Mesothelial cell of epicardium (in vitro differentiated cells): ENCODE data around the gene WLS. TPM values are rescaled to one million over a fixed set of nuclear protein-coding genes. Genes with fewer than 3 reads are reported as not detected.

Experiments
- DNase-seq, 2 experiments: peaks; one replicate each; pipeline ENCODE4 v3.0.0; 2021; ENCODE audit warnings: low spot score in 2 of 2; ENCODE audit not compliant: unreplicated experiment in 2 of 2
- H3K27ac Mint-ChIP-seq: 2 replicates; pipeline ENCODE4 v1.8.0; 2021; ENCODE audit warnings: mixed read lengths
- H3K27me3 Mint-ChIP-seq: 2 replicates; pipeline ENCODE4 v1.8.0; 2021; ENCODE audit warnings: low read depth, mixed read lengths
- H3K36me3 Mint-ChIP-seq: 2 replicates; pipeline ENCODE4 v1.8.0; 2021; ENCODE audit warnings: mixed read lengths
- H3K4me1 Mint-ChIP-seq: 2 replicates; pipeline ENCODE4 v1.8.0; 2021; ENCODE audit warnings: mixed read lengths
- H3K4me3 Mint-ChIP-seq: 2 replicates; pipeline ENCODE4 v1.8.0; 2021; ENCODE audit warnings: mild to moderate bottlenecking, moderate library complexity, mixed read lengths
- H3K9me3 Mint-ChIP-seq: 2 replicates; pipeline ENCODE4 v1.8.0; 2021; ENCODE audit warnings: mixed read lengths
- CTCF ChIP-seq: fragments of 200-600 bp; sonication (generic); IDR thresholded peaks from one replicate; pipeline ENCODE4 v1.5.0; 2021; ENCODE audit warnings: antibody characterized with exemption; ENCODE audit not compliant: unreplicated experiment
- total RNA-seq: library from RNA; stranded (reverse); gene quantifications from 3 replicates; pipeline ENCODE4 v1.2.1, GENCODE V29; 2021

WLS gene
- total RNA-seq, 1 donor from 2014 or later, result 225 TPM

GRCh38 chr1:68227598-68227997, 4.7 kb downstream of the WLS start:
- TF ChIP-seq CTCF, result no peak
- H3K4me1 Mint-ChIP-seq, result peaks cover 42% of the 10 kb centered on the region
- H3K4me3 Mint-ChIP-seq, result no peak overlapping the region

GRCh38 chr1:68225781-68226180, 6.5 kb downstream of the WLS start:
- no peak for TF ChIP-seq CTCF
- no peak overlapping the region for H3K4me3 Mint-ChIP-seq
- H3K36me3 Mint-ChIP-seq, result peaks cover 5% of the 10 kb centered on the region
- peaks cover 61% of the 10 kb centered on the region for H3K4me1 Mint-ChIP-seq
- no peak for DNase-seq
- H3K27ac Mint-ChIP-seq, result no peak overlapping the region
- no peaks in the 10 kb centered on the region for H3K9me3 Mint-ChIP-seq
- no peaks in the 10 kb centered on the region for H3K27me3 Mint-ChIP-seq

More at GRCh38 chr1:68227598-68227997, 4.7 kb downstream of the WLS start:
- Mint-ChIP-seq H3K36me3 (peaks cover 5% of the 10 kb centered on the region), H3K27me3 (no peaks in the 10 kb centered on the region), H3K9me3 (no peaks in the 10 kb centered on the region), H3K27ac (no peak overlapping the region)
- DNase-seq, result no peak

- no peak for DNase-seq
- TF ChIP-seq CTCF, result no peak
- H3K4me1 Mint-ChIP-seq, result peaks cover 63% of the 10 kb centered on the region
- H3K4me3 Mint-ChIP-seq, result no peak overlapping the region
- peak overlapping the region; percentile 70 for H3K27ac Mint-ChIP-seq
- peaks cover 5% of the 10 kb centered on the region for H3K36me3 Mint-ChIP-seq
- H3K27me3 Mint-ChIP-seq, result no peaks in the 10 kb centered on the region
- no peaks in the 10 kb centered on the region for H3K9me3 Mint-ChIP-seq
Measured at GRCh38 chr1:68223687-68224086, 8.6 kb downstream of the WLS start.

- Mint-ChIP-seq H3K9me3 (no peaks in the 10 kb centered on the region), H3K4me3 (peak overlapping the region; percentile 14), H3K27ac (peak overlapping the region; percentile 95), H3K4me1 (peaks cover 58% of the 10 kb centered on the region), H3K36me3 (peaks cover 5% of the 10 kb centered on the region), H3K27me3 (no peaks in the 10 kb centered on the region)
- no peak for DNase-seq
- no peak for TF ChIP-seq CTCF
Measured at GRCh38 chr1:68221980-68222373, 10.3 kb downstream of the WLS start.

GRCh38 chr1:68221001-68221979, 11.0 kb downstream of the WLS start:
- Mint-ChIP-seq H3K36me3 (no peaks in the 10 kb centered on the region), H3K27me3 (no peaks in the 10 kb centered on the region), H3K4me3 (peak overlapping the region; percentile 14), H3K9me3 (no peaks in the 10 kb centered on the region), H3K27ac (peak overlapping the region; percentile 95), H3K4me1 (peaks cover 52% of the 10 kb centered on the region)
- no peak for TF ChIP-seq CTCF
- DNase-seq, result no peak
